Uterus (tissue), 4 donors: Measurements from ENCODE around the gene STAMBPL1. TPM values are rescaled to one million over a fixed set of nuclear protein-coding genes. Genes with fewer than 3 reads are reported as not detected.

Experiments
- DNase-seq, 2 donors: peaks; one replicate each; pipeline ENCODE4 v3.0.0-alpha.2; 2019 to 2020
- H3K27ac ChIP-seq, 2 donors: fragments of 200-600 bp; sonication (generic); 1 replicate in 1 of 2; 2 replicates in 1 of 2; pipeline ENCODE4 v1.5.1; 2016 to 2018
- H3K27me3 ChIP-seq, 2 donors: fragments of 200-600 bp; sonication (generic); one replicate each; pipeline ENCODE4 v1.5.1; 2018 to 2019; ENCODE audit warnings: control low read depth in 1 of 2
- H3K36me3 ChIP-seq, 2 donors: fragments of 200-600 bp; sonication (generic); one replicate each; pipeline ENCODE4 v1.5.1; 2019; ENCODE audit warnings: control low read depth in 1 of 2
- H3K4me1 ChIP-seq, 2 donors: fragments of 200-600 bp; sonication (generic); one replicate each; pipeline ENCODE4 v1.5.1; 2018 to 2019; ENCODE audit warnings: control low read depth in 1 of 2
- H3K4me3 ChIP-seq, 2 donors: fragments of 200-600 bp; sonication (generic); 1 replicate in 1 of 2; 2 replicates in 1 of 2; pipeline ENCODE4 v1.5.1; 2018 to 2019; ENCODE audit warnings: mild to moderate bottlenecking in 1 of 2
- H3K9me3 ChIP-seq, 2 donors: fragments of 200-600 bp; sonication (generic); one replicate each; pipeline ENCODE4 v1.5.1; 2019; ENCODE audit warnings: control low read depth in 1 of 2
- POLR2A ChIP-seq, 2 donors: fragments of 450-650 bp; IDR thresholded peaks; one replicate each; pipeline ENCODE4 v1.6.1; 2016; ENCODE audit warnings: antibody characterized with exemption in 2 of 2, mild to moderate bottlenecking in 1 of 2, moderate library complexity in 1 of 2
- intact Hi-C: fragments of 100-400 bp; cut with DNase I; formaldehyde crosslinking; loops from one replicate; pipeline ENCODE4 v1.15.1; 2023; ENCODE audit warnings: low total_unique reads
- total RNA-seq, 4 donors: library from RNA; depleted of rRNA in 3 of 4; stranded (reverse); fragments of >200 nt in 3 of 4; gene quantifications; one replicate each; pipeline versions ENCODE4 v1.1.0 to v1.2.4, GENCODE V29; 2014 to 2023
- TF ChIP-seq, protein P1 (sequence below), 4 experiments: fragments of 200-600 bp in 2 of 4; fragments of 450-650 bp in 2 of 4; sonication (generic) in 2 of 4; IDR thresholded peaks; one replicate each; pipeline ENCODE4 v1.5.1; 2016 to 2019; ENCODE audit warnings: antibody characterized with exemption in 4 of 4, mild to moderate bottlenecking in 2 of 4, moderate library complexity in 1 of 4
- donor health status: DM: yes; HTN: yes; CAD: no.

The STAMBPL1 gene
- total RNA-seq, 4 donors from 2014 or later, result 3.8 to 23.6 (median 6.5) TPM

DNA sequence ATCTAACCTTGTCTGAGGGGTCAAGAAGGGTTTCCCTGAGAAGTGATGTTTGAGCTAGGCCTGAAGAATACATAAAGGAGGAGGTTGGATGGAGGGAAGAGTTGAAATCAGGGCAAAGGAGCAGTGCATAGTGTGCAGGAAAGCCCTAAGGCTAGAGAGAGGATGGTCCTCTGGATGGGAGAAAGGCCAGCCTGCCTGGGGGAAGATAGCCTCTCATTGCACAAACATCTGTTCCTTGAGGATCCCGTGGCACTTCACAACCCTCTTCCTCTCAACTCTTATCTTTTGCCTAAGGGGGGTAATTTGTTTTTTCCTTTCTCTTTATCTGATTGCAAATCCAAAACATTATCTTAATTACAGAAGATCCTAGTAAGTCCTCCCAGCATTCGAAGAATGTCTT lies 35.7 kb downstream of the STAMBPL1 start:
- Histone ChIP-seq H3K4me3 (no peak overlapping the region), H3K4me1 (no peaks in the 10 kb centered on the region), H3K9me3 (no peaks in the 10 kb centered on the region), H3K27me3 (no peaks in the 10 kb centered on the region), H3K27ac (no peak overlapping the region), H3K36me3 (no peaks in the 10 kb centered on the region)
- no peak for DNase-seq
- TF ChIP-seq POLR2A (IDR thresholded peaks at IDR 0.05), result no peak
- TF ChIP-seq, protein P1, sequence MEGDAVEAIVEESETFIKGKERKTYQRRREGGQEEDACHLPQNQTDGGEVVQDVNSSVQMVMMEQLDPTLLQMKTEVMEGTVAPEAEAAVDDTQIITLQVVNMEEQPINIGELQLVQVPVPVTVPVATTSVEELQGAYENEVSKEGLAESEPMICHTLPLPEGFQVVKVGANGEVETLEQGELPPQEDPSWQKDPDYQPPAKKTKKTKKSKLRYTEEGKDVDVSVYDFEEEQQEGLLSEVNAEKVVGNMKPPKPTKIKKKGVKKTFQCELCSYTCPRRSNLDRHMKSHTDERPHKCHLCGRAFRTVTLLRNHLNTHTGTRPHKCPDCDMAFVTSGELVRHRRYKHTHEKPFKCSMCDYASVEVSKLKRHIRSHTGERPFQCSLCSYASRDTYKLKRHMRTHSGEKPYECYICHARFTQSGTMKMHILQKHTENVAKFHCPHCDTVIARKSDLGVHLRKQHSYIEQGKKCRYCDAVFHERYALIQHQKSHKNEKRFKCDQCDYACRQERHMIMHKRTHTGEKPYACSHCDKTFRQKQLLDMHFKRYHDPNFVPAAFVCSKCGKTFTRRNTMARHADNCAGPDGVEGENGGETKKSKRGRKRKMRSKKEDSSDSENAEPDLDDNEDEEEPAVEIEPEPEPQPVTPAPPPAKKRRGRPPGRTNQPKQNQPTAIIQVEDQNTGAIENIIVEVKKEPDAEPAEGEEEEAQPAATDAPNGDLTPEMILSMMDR (IDR thresholded peaks at IDR 0.05), result no peak
- intact Hi-C loops, result no loop called here

DNA sequence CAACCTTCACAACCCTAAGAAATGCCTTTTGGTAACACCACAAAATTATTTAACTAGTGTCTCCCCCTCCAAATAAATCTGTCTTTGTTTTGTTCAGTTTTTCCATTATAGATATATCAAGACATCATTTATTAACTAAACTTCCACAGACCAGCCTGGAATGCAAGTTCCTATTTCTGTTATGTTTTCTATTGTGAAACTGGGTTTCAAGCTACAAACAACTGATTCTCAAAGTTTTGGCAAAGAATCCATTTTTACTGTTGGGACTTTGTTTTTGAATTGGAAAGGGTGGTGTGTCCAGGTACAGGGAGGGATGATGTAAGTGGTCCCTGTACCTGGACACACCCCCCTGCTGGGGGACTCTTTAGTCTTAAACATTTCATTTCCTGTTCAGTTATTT lies 36.2 kb downstream of the STAMBPL1 start:
- intact Hi-C loops, result no loop called here
- Histone ChIP-seq H3K4me3 (no peak overlapping the region), H3K4me1 (no peaks in the 10 kb centered on the region), H3K36me3 (no peaks in the 10 kb centered on the region), H3K27me3 (no peaks in the 10 kb centered on the region), H3K27ac (no peak overlapping the region), H3K9me3 (no peaks in the 10 kb centered on the region)
- TF ChIP-seq, protein P1 (IDR thresholded peaks at IDR 0.05), result no peak
- TF ChIP-seq POLR2A (IDR thresholded peaks at IDR 0.05), result no peak
- no peak for DNase-seq

DNA sequence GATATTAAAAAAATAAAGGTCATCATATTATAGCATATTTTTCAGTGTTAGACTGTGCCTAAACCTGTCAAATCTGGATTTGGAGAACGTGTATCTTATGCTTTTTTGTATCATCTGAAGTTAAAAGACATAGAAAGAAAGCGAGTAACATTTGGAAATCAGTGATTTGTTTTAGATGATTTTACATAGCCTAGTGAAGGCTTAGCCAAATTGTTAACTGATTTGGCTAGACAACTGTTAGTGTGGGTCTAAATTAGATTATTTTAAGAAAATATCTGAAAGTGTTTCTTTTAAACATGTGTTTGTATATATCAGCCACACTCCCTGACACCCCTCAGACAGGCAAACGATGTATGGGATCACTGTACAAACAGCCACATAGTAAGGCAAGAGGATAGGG lies 36.9 kb downstream of the STAMBPL1 start:
- H3K27me3 ChIP-seq, result no peaks in the 10 kb centered on the region
- no peaks in the 10 kb centered on the region for H3K36me3 ChIP-seq
- H3K4me1 ChIP-seq, result no peaks in the 10 kb centered on the region
- TF ChIP-seq POLR2A (IDR thresholded peaks at IDR 0.05), result no peak
- TF ChIP-seq, protein P1 (IDR thresholded peaks at IDR 0.05), result no peak
- H3K27ac ChIP-seq, result no peak overlapping the region
- H3K9me3 ChIP-seq, result no peaks in the 10 kb centered on the region
- intact Hi-C loops, result no loop called here
- DNase-seq, result no peak
- no peak overlapping the region for H3K4me3 ChIP-seq

DNA sequence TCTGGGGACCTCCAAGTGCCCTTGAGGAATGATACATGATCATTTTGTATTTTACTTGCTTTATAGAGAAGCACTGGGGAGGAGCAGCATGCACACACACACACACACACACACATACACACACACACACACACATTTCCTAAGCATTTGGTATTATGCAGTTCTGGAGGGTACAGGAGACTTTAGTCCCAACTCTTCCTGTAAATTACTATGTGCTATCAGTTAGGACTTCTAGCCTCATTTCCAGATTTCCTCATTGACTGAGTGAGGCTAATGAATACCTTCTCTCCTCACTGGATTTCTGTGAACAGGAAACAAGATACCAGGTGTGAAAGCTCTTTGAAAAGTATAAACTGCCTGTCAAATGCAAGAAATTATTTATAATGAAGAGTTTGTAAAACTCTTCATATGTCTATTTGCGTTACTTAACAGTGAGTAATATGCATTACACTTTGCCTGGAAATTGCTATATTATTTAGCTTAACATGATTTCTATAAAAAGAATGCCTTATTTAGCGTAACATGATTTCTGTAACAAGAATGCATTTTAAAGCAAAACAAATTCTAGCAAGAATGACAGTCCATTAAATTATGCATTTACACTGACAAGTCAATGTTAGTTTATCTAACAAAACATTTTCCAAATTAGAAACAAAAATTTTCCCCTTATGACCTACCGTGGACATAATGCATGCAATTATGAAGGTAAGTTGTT lies 38.3 kb downstream of the STAMBPL1 start:
- Histone ChIP-seq H3K9me3 (no peaks in the 10 kb centered on the region), H3K27me3 (no peaks in the 10 kb centered on the region), H3K4me1 (no peaks in the 10 kb centered on the region), H3K4me3 (no peak overlapping the region), H3K36me3 (no peaks in the 10 kb centered on the region), H3K27ac (no peak overlapping the region)
- no peak for DNase-seq
- intact Hi-C loops, result no loop called here
- TF ChIP-seq, protein P1 (IDR thresholded peaks at IDR 0.05), result no peak
- no peak for TF ChIP-seq POLR2A (IDR thresholded peaks at IDR 0.05)

DNA sequence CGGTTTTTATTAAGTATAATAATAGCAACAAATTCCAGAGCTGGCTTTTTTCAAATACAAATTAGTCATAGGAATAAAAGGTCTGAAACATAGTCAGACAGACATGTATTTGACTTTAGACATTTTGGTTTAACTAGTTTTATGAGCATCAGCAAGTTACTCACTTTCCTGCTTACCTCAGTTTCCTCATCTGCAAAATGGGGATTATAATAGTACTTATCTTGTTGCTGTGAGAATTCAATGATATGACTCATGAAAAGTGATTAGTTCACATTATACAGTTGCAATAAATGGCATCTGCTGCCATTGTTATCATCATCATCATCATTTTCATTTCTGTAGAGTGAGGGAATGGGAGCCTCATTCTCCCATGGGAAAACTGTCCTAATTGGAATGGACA lies 39.0 kb downstream of the STAMBPL1 start:
- DNase-seq, result no peak
- no peak overlapping the region for H3K27ac ChIP-seq
- no peaks in the 10 kb centered on the region for H3K9me3 ChIP-seq
- H3K4me1 ChIP-seq, result no peaks in the 10 kb centered on the region
- no peaks in the 10 kb centered on the region for H3K27me3 ChIP-seq
- H3K4me3 ChIP-seq, result no peak overlapping the region
- TF ChIP-seq, protein P1 (IDR thresholded peaks at IDR 0.05), result no peak
- TF ChIP-seq POLR2A (IDR thresholded peaks at IDR 0.05), result no peak
- H3K36me3 ChIP-seq, result no peaks in the 10 kb centered on the region
- intact Hi-C loops, result no loop called here
